Tibial nerve (tissue), 3 donors: Measurements from ENCODE around the gene ZKSCAN7.

Experiments used
- CTCF ChIP-seq, 5 experiments: fragments of 200-600 bp in 3 of 5; fragments of 450-650 bp in 2 of 5; sonication (generic) in 3 of 5; IDR thresholded peaks; one replicate each; pipeline ENCODE4 v1.5.1; 2016 to 2019; ENCODE audit warnings: antibody characterized with exemption in 5 of 5, mild to moderate bottlenecking in 3 of 5, moderate library complexity in 2 of 5
- POLR2A ChIP-seq, 2 donors: fragments of 450-650 bp; IDR thresholded peaks; one replicate each; pipeline ENCODE4 v1.6.1; 2017; ENCODE audit warnings: antibody characterized with exemption in 2 of 2, mild to moderate bottlenecking in 2 of 2, moderate library complexity in 2 of 2

DNA sequence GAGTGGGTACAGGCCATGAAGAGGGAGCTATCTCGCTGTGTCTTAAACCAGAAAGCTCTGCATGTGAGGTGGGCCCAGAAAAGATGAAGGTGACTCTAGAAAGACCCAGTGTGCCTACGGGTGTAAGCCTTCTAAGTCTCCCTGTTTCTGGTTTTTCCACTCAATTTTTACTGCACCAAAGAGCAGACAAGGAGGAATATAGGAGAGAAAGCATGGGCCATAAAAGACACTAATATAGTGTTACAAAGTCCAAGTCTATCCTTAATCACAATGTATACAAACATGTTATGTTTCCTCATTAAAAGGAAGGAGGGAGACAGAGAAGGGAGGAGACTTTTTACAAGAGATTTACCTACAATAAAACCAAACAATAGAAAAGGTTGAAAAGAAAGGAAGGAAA is 24.1 kb upstream of the ZKSCAN7 start:
- TF ChIP-seq POLR2A (IDR thresholded peaks at IDR 0.05), result no peak
- TF ChIP-seq CTCF (IDR thresholded peaks at IDR 0.05), result no peak
